GM12875 (cell line): ENCODE data around the gene SAMD1.

ENCODE experiments used
- H3K4me3 ChIP-seq: one replicate; pipeline ENCODE4 v1.5.1; 2011; ENCODE audit warnings: low read depth, low read length, control low read depth
- CTCF ChIP-seq: IDR thresholded peaks from 2 replicates; pipeline ENCODE4 v1.5.1; 2011; ENCODE audit warnings: low read depth, mild to moderate bottlenecking, control low read depth, inconsistent platforms, low read length, moderate library complexity, borderline replicate concordance; ENCODE audit not compliant: insufficient read depth

Gene SAMD1

GRCh38 chr19:14107581-14108461, 17.3 kb upstream of the SAMD1 start:
- no peak for TF ChIP-seq CTCF
- H3K4me3 ChIP-seq = no peak overlapping the region

GRCh38 chr19:14106840-14107239, 16.3 kb upstream of the SAMD1 start:
- no peak overlapping the region for H3K4me3 ChIP-seq
- no peak for TF ChIP-seq CTCF

DNA sequence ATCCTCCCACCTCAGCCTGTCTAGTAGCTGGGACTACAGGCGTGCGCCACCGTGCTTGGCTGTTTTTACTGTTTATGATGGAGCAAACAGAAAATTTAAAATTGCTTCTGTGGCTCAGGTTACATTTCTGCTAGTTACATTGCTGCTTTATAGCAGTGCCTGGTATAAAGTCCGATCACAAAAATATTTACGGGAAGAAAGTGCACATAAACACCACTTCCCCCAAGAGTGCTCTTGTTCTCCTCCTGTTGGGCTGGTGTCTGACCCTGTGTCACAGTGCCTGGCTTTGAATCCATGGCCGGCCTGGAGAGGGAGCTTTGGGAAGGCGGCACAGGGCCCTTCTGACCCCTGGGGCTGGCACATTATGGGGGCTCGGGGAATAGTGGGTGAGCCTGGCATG, 15.1 kb upstream of the SAMD1 start:
- H3K4me3 ChIP-seq = no peak overlapping the region
- TF ChIP-seq CTCF = no peak

GRCh38 chr19:14103310-14103709, 12.8 kb upstream of the SAMD1 start:
- TF ChIP-seq CTCF = no peak

GRCh38 chr19:14102756-14103155, 12.2 kb upstream of the SAMD1 start:
- no peak overlapping the region for H3K4me3 ChIP-seq
- TF ChIP-seq CTCF = no peak

More at GRCh38 chr19:14103310-14103709, 12.8 kb upstream of the SAMD1 start:
- H3K4me3 ChIP-seq = no peak overlapping the region

DNA sequence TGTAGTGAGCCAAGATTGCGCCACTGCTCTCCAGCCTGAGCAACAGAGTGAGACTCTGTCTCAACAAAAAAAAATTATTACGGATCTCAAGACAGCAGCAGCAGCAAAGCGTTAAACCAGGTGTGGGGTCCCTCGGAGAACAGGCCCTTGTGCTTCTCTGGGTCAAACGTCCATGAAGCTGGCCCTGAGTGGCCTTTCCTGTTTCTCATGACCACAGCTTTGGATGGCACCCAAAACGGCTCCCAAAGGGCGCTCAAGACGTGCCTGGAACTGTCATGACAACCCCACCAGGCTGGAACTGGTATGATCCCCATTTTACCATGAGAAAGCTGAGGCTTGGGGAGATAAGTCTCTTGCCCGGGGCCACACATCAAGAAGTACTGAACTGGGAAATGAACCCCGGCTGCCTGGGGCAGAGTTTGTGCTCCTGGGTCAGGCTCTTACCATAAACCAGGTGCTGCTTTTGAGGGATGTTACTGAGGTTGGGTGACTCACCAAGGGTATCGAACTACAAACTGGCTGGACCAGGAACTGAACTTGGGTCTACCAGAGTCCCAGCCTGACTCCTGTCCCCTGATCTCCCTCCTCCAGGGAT, 11.6 kb upstream of the SAMD1 start:
- H3K4me3 ChIP-seq = no peak overlapping the region
- TF ChIP-seq CTCF = no peak

- H3K4me3 ChIP-seq = no peak overlapping the region
- no peak for TF ChIP-seq CTCF
Observed at GRCh38 chr19:14101003-14101545, 10.5 kb upstream of the SAMD1 start.
